PFSK-1 (cell line): ENCODE measurements around the gene MBD4.

Experiments
- FOXP2 ChIP-seq: optimal IDR thresholded peaks from 2 replicates; pipeline ENCODE3; 2011; ENCODE audit warnings: borderline replicate concordance, control low read depth, inconsistent platforms; ENCODE audit not compliant: insufficient read depth; ENCODE audit errors: extremely low read length, extremely low read depth
- POLR2AphosphoS5 ChIP-seq: IDR thresholded peaks from 2 replicates; pipeline ENCODE4 v1.6.1; 2012; ENCODE audit warnings: low read depth, mild to moderate bottlenecking, control low read depth, low read length, moderate library complexity
- REST ChIP-seq, 2 experiments: IDR thresholded peaks; 2 replicates each; pipeline versions ENCODE4 v1.6.1 to v1.8.0; 2011 to 2012; ENCODE audit warnings: low read depth in 2 of 2, low read length in 2 of 2, control low read depth in 1 of 2, inconsistent platforms in 1 of 2, mild to moderate bottlenecking in 1 of 2, moderate library complexity in 1 of 2; ENCODE audit not compliant: insufficient read depth in 1 of 2
- SIN3A ChIP-seq: IDR thresholded peaks from 2 replicates; pipeline ENCODE4 v1.6.1; 2012; ENCODE audit warnings: mild to moderate bottlenecking, low read length, moderate library complexity, borderline replicate concordance; ENCODE audit not compliant: insufficient read depth
- TAF1 ChIP-seq: IDR thresholded peaks from 2 replicates; pipeline ENCODE4 v1.6.1; 2012; ENCODE audit warnings: low read length, control low read depth, borderline replicate concordance; ENCODE audit not compliant: insufficient read depth

MBD4 gene

DNA sequence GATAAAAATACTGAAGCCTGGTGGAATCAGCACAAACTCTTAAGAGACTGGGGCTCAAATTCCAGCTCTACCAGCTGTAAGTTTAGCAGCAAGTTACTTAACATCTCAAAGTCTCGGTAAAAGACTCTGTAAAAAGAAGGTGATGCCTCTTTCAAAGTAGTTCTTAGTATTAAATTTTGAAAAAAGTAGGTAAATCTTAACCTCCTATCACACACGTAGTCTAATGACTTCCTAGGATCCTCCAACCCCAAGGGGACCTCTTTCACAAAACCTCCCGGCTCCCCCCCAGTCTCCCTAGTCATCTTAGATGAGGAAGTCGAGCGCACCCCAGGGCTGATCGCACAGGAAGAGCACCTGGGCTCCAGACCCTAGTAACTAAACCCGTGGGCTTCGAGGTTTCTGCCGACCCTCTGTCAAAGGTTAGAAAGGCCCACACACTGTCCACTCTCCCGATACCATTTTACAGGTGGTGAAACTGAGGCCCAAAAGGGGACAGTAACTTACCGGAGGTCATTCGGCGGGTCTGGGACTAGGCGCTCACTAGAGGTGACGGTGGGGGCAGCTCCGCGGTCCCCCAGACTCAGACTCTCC is 427 bp downstream of the MBD4 start:
- TF ChIP-seq SIN3A (no peak), POLR2AphosphoS5 (no peak), FOXP2 (no peak), REST (IDR thresholded peaks at IDR 0.05; ENCODE audit: insufficient read depth in 1 of 2, low read depth in 2 of 2, low read length in 2 of 2) (no peak), TAF1 (no peak)

DNA sequence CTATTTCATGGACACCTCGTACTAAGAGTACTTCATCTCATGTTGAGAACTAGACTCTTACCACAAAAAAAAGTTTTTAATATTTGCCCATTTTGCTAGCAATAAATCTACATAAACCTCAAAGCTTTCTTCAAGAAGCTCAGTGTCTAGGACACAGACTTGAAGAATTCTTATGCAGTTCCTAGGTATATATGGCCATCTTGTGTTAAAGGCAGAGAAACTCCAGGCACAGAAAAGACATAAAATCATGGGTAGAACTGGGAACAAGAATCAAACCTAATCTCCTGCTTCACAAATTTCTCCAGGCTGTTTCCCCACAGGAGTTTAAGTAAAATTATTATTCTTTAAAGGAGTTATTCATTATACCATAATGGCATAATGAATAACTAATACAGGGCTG is 4.4 kb downstream of the MBD4 start:
- no peak for TF ChIP-seq REST (IDR thresholded peaks at IDR 0.05; ENCODE audit: insufficient read depth in 1 of 2, low read depth in 2 of 2, low read length in 2 of 2)
- no peak for TF ChIP-seq POLR2AphosphoS5
- TF ChIP-seq FOXP2 = no peak
- TF ChIP-seq SIN3A = no peak
- TF ChIP-seq TAF1 = no peak

DNA sequence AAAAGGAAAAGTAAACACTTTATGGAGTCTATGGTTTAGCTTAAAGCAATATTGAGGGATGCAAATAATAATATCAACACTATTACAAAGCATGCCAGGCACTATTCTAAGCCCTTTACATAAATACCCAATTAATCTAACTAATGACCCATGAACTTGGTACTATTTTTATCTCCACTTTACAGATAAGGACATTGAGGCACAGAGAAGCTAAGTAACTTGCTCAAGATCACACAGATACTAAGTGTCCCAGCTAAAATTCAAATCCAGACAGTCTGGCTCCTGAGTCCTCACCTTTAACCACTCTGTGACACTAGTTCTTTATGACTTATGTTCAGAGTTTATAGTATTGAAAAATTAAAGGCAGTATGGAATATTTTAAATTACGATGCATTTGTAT is 5.6 kb downstream of the MBD4 start:
- no peak for TF ChIP-seq REST (IDR thresholded peaks at IDR 0.05; ENCODE audit: insufficient read depth in 1 of 2, low read depth in 2 of 2, low read length in 2 of 2)
- no peak for TF ChIP-seq FOXP2
- no peak for TF ChIP-seq TAF1
- no peak for TF ChIP-seq POLR2AphosphoS5
- TF ChIP-seq SIN3A = no peak

DNA sequence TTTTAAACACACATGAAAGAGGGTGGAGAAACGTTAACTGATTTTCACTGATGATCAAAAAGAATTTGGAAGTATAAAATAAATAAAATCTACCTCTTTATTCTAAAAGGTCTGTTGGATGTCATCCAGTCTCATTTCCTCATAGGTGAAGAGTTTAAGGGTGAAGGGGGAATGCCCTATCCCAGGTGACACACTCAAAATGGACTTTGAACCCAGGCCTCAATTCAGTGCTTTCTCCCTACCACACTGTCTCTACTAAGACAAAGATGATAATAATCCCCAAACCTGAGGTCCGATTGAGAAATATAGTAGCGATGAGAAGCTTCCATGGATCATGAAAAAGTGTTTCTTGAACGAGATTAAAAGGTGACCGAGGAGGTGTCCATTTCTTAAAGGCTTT is 6.2 kb downstream of the MBD4 start:
- TF ChIP-seq SIN3A (no peak), REST (IDR thresholded peaks at IDR 0.05; ENCODE audit: insufficient read depth in 1 of 2, low read depth in 2 of 2, low read length in 2 of 2) (no peak), POLR2AphosphoS5 (no peak)

DNA sequence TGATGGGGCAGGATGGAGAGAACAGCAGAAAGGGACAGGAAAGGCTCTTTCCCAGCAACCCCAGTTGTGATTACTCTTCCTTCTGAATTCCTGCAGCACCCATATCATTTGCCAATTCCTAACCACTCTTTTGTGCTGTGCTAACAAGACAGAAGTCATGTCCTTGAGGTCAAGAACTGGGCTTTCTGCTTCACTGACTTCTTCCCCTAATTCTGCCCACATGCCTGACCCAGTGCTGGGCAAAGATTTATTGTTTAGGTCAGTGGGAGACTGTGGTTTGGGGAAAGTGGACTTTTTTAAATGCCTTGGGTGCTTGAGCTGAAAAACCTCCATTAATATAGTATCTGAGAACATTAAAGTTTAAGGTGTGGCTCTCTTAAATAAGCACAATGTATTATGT is 7.1 kb downstream of the MBD4 start:
- TF ChIP-seq FOXP2 (no peak), REST (IDR thresholded peaks at IDR 0.05; ENCODE audit: insufficient read depth in 1 of 2, low read depth in 2 of 2, low read length in 2 of 2) (no peak), POLR2AphosphoS5 (no peak), SIN3A (no peak), TAF1 (no peak)
